Karpas-422 (cell line): Measurements from ENCODE around the gene NEDD4L. TPM values are rescaled to one million over a fixed set of nuclear protein-coding genes. Genes with fewer than 3 reads are reported as not detected.

Experiments
- DNase-seq: peaks from one replicate; pipeline ENCODE4 v3.0.0-alpha.2; 2015
- H2AFZ ChIP-seq: fragments of 200-600 bp; sonication (generic); 2 replicates; pipeline ENCODE4 v1.6.1; 2014; ENCODE audit warnings: antibody characterized with exemption, low read length, mixed read lengths
- H3K27ac ChIP-seq: fragments of 200-600 bp; sonication (generic); 2 replicates; pipeline ENCODE4 v1.5.1; 2014; ENCODE audit warnings: mild to moderate bottlenecking, low read length, moderate library complexity
- H3K27me3 ChIP-seq: fragments of 200-600 bp; sonication (generic); 2 replicates; pipeline ENCODE4 v1.6.1; 2014; ENCODE audit warnings: low read length, mixed read lengths
- H3K36me3 ChIP-seq: fragments of 200-600 bp; sonication (generic); 2 replicates; pipeline ENCODE4 v1.6.1; 2014; ENCODE audit warnings: low read length, mixed read lengths; ENCODE audit not compliant: insufficient read depth
- H3K4me1 ChIP-seq: fragments of 200-600 bp; sonication (generic); 2 replicates; pipeline ENCODE4 v1.6.1; 2014; ENCODE audit warnings: mild to moderate bottlenecking, low read length, mixed read lengths
- H3K4me2 ChIP-seq: fragments of 200-600 bp; sonication (generic); 2 replicates; pipeline ENCODE4 v1.6.1; 2014; ENCODE audit warnings: low read length, low read depth, mild to moderate bottlenecking; ENCODE audit not compliant: poor library complexity, severe bottlenecking
- H3K4me3 ChIP-seq: fragments of 200-600 bp; sonication (generic); 2 replicates; pipeline ENCODE4 v1.5.1; 2014; ENCODE audit warnings: mild to moderate bottlenecking, antibody characterized with exemption, low read length, mixed read lengths
- H3K79me2 ChIP-seq: fragments of 200-600 bp; sonication (generic); 2 replicates; pipeline ENCODE4 v1.6.1; 2014; ENCODE audit warnings: mild to moderate bottlenecking, low read length, mixed read lengths
- H3K9ac ChIP-seq: fragments of 200-600 bp; sonication (generic); 2 replicates; pipeline ENCODE4 v1.6.0; 2014; ENCODE audit warnings: low read length
- H3K9me2 ChIP-seq: fragments of 200-600 bp; sonication (generic), shearing (Covaris generic); replicated peaks from 2 replicates; pipeline ENCODE4 v1.6.0; 2014; ENCODE audit warnings: mild to moderate bottlenecking, low read length, moderate library complexity; ENCODE audit not compliant: insufficient read depth
- H3K9me3 ChIP-seq: fragments of 300-700, 200-600 bp; sonication (generic); 2 replicates; pipeline ENCODE4 v1.6.1; 2014; ENCODE audit warnings: low read length, mixed read lengths
- H4K20me1 ChIP-seq: fragments of 200-600 bp; sonication (generic); 2 replicates; pipeline ENCODE4 v1.6.1; 2014; ENCODE audit warnings: mild to moderate bottlenecking, antibody characterized with exemption, low read length, low read depth; ENCODE audit not compliant: insufficient read depth
- total RNA-seq: library from RNA; depleted of rRNA; stranded (reverse); fragments of >200 nt; shearing (Covaris generic); gene quantifications from 2 replicates; pipeline ENCODE4 v1.2.3, GENCODE V29; 2014; ENCODE audit warnings: low replicate concordance

Gene NEDD4L
- total RNA-seq, 1 experiment from 2014 or later, result 17.1 TPM

DNA sequence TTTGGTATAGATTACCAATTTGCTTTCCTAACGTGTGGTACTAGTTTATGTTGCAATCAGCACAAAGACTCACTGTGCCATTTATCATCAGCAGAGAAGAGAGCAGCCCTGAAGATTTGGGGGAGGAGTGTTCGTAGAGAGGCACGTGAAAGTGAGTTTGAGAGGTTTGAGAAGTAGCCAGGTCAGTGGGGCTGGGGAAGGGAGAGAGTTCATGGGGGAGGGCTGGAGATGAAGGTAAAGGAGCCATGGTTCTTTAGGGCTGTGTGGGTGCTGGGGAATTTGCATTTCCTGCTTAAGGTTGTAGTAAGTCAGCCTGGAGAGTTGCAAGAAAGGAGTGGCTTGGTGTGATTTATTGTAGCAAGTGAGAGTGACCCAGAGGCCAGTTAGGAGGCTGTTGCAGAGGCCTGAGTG is 172.1 kb downstream of the NEDD4L start:
- no peaks in the 10 kb centered on the region for H3K9me2 ChIP-seq
- no peak overlapping the region for H3K4me2 ChIP-seq
- no peaks in the 10 kb centered on the region for H3K79me2 ChIP-seq
- no peaks in the 10 kb centered on the region for H3K9me3 ChIP-seq
- peaks cover 11% of the 10 kb centered on the region for H3K4me1 ChIP-seq
- DNase-seq, result no peak
- no peak overlapping the region for H2AFZ ChIP-seq
- H3K36me3 ChIP-seq, result no peaks in the 10 kb centered on the region
- 0 out of 2 replicates have a peak, but pooled peaks cover 3% of the 10 kb centered on the region for H3K27me3 ChIP-seq
- H4K20me1 ChIP-seq, result peaks cover 21% of the 10 kb centered on the region
- H3K9ac ChIP-seq, result no peak overlapping the region
- H3K4me3 ChIP-seq, result no peak overlapping the region
- H3K27ac ChIP-seq, result no peak overlapping the region

GRCh38 chr18:58217052-58217451 is 173.0 kb downstream of the NEDD4L start:
- H3K4me1 ChIP-seq, result peaks cover 20% of the 10 kb centered on the region
- no peak overlapping the region for H2AFZ ChIP-seq
- peaks cover 21% of the 10 kb centered on the region for H4K20me1 ChIP-seq
- H3K4me2 ChIP-seq, result no peak overlapping the region
- H3K27me3 ChIP-seq, result 0 out of 2 replicates have a peak, but pooled peaks cover 3% of the 10 kb centered on the region
- no peak overlapping the region for H3K4me3 ChIP-seq
- H3K9me3 ChIP-seq, result no peaks in the 10 kb centered on the region
- H3K79me2 ChIP-seq, result no peaks in the 10 kb centered on the region
- no peak overlapping the region for H3K9ac ChIP-seq
- no peaks in the 10 kb centered on the region for H3K9me2 ChIP-seq
- no peaks in the 10 kb centered on the region for H3K36me3 ChIP-seq
- no peak overlapping the region for H3K27ac ChIP-seq
- DNase-seq, result no peak

- Histone ChIP-seq H3K4me3 (no peak overlapping the region), H3K9ac (no peak overlapping the region), H3K27ac (no peak overlapping the region), H2AFZ (no peak overlapping the region), H3K79me2 (no peaks in the 10 kb centered on the region), H3K4me1 (peaks cover 30% of the 10 kb centered on the region), H3K9me2 (no peaks in the 10 kb centered on the region), H3K27me3 (no peaks in the 10 kb centered on the region), H3K4me2 (no peak overlapping the region), H4K20me1 (peaks cover 21% of the 10 kb centered on the region), H3K9me3 (no peaks in the 10 kb centered on the region), H3K36me3 (no peaks in the 10 kb centered on the region)
- no peak for DNase-seq
Measured at GRCh38 chr18:58218117-58218516, 174.1 kb downstream of the NEDD4L start.

GRCh38 chr18:58221060-58221725 is 177.2 kb downstream of the NEDD4L start:
- H2AFZ ChIP-seq, result peak overlapping the region; percentile 32; the same call in 1 of the 2 replicates
- H3K4me3 ChIP-seq, result peak overlapping the region; percentile 45; the same call in 1 of the 2 replicates
- no peak overlapping the region for H3K27ac ChIP-seq
- DNase-seq, result peak; percentile 73
- H3K27me3 ChIP-seq, result no peaks in the 10 kb centered on the region
- H3K9ac ChIP-seq, result peak overlapping the region; percentile 41
- H3K79me2 ChIP-seq, result no peaks in the 10 kb centered on the region
- no peaks in the 10 kb centered on the region for H3K9me2 ChIP-seq
- peaks cover 18% of the 10 kb centered on the region for H4K20me1 ChIP-seq
- H3K4me1 ChIP-seq, result peaks cover 49% of the 10 kb centered on the region
- H3K36me3 ChIP-seq, result no peaks in the 10 kb centered on the region
- H3K9me3 ChIP-seq, result no peaks in the 10 kb centered on the region
- H3K4me2 ChIP-seq, result peak overlapping the region; percentile 52

DNA sequence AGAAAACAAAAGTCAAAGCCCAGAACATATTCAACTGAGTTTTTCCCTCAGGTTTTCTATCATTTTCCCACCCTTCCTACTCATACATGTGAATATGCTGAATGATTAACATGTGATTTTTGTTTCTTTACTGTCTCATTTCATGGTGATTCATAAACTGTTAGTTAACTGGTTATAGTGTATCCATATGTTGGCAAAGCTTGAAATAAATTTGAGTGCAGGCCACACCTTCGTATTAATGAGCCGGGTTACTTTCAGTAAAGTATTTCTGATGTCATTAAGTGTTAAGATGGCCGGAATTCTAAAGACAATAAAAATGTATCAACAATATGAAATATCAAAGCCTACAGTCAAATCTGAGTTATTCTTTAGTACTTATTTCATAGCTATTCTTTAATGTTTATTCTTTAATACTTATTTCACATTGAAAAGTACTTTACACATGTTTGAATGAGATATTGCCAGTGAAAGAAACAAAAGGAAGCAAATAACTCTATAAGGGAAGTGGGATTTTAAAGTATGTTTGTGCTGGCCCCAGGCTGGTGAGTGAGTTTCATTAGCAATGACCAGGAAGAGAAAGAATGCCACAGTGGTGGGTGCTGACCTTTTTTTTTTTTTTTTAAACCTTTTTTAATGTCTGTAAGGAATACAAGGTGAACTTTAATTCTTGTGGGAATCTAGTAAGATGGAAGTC is 178.6 kb downstream of the NEDD4L start:
- no peaks in the 10 kb centered on the region for H3K27me3 ChIP-seq
- H3K4me2 ChIP-seq, result peak overlapping the region; percentile 52
- H2AFZ ChIP-seq, result no peak overlapping the region
- H4K20me1 ChIP-seq, result peaks cover 16% of the 10 kb centered on the region; the same call in 1 of the 2 replicates
- 0 out of 2 replicates have a peak overlapping the region, but pooled peaks have one; percentile 16 for H3K4me3 ChIP-seq
- H3K9me2 ChIP-seq, result no peaks in the 10 kb centered on the region
- no peak for DNase-seq
- no peak overlapping the region for H3K9ac ChIP-seq
- no peaks in the 10 kb centered on the region for H3K79me2 ChIP-seq
- H3K4me1 ChIP-seq, result peaks cover 46% of the 10 kb centered on the region
- no peaks in the 10 kb centered on the region for H3K36me3 ChIP-seq
- H3K27ac ChIP-seq, result no peak overlapping the region
- no peaks in the 10 kb centered on the region for H3K9me3 ChIP-seq

DNA sequence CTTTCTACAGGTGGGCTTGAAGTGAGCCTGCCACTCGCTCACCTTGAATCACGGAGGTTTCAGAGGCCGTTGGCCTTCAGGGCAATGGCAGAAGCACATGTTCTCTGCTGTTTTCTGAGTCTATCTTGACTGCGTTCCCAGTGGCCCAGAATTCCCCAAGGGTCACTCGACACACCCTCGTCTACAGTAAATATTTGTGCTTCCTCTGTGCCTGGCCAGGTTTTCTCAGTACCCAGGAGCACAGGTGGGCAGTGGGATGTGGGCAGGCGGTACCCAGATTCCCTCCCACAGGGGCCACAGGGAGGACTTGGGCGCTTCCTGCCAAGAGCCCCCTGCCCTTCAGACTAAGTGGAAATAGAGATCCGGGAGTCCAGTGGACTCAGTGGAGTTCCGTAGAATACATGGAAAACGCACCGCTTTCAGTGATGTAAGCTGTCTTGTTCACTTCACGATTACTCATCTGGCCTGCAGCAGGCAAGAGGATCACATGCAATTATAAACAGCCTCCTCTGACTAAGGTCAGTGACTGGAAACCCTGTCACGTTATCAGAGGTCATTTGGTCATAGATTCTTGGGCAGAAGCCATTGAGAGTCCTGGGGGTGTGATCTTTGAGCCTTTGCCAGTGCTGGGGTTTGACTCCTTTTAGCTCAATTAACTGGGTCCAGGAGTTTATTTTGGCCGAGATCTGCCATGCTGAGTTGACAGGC is 179.8 kb downstream of the NEDD4L start:
- Histone ChIP-seq H3K9ac (no peak overlapping the region), H3K4me2 (peak overlapping the region; percentile 6), H3K79me2 (no peaks in the 10 kb centered on the region), H3K27ac (no peak overlapping the region), H3K9me2 (no peaks in the 10 kb centered on the region), H3K4me3 (no peak overlapping the region), H3K9me3 (no peaks in the 10 kb centered on the region), H2AFZ (no peak overlapping the region), H3K27me3 (no peaks in the 10 kb centered on the region), H4K20me1 (peaks cover 22% of the 10 kb centered on the region; the same call in 1 of the 2 replicates), H3K36me3 (no peaks in the 10 kb centered on the region), H3K4me1 (peaks cover 46% of the 10 kb centered on the region)
- DNase-seq, result no peak

DNA sequence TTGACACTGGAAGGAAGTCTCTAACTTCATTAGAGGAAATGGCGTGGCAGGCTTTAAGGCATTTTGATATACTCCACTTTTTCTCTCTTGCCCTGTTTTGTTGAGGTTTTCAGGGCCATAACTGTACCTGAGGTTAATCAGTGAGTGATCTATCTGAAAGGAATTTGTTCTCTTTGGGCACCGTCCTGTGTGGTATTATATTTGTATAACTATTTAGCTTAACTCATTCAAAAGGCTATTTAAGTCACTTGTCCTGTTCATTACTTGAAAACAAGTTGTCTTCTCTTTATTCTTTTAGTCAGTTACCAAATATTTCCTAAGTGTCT is 180.4 kb downstream of the NEDD4L start:
- Histone ChIP-seq H3K27ac (no peak overlapping the region), H3K4me2 (peak overlapping the region; percentile 6), H3K9ac (no peak overlapping the region), H3K27me3 (no peaks in the 10 kb centered on the region), H3K36me3 (no peaks in the 10 kb centered on the region), H3K79me2 (no peaks in the 10 kb centered on the region), H2AFZ (no peak overlapping the region), H4K20me1 (peaks cover 22% of the 10 kb centered on the region; the same call in 1 of the 2 replicates), H3K9me3 (no peaks in the 10 kb centered on the region), H3K4me3 (no peak overlapping the region), H3K9me2 (no peaks in the 10 kb centered on the region), H3K4me1 (peaks cover 46% of the 10 kb centered on the region)
- DNase-seq, result no peak

DNA sequence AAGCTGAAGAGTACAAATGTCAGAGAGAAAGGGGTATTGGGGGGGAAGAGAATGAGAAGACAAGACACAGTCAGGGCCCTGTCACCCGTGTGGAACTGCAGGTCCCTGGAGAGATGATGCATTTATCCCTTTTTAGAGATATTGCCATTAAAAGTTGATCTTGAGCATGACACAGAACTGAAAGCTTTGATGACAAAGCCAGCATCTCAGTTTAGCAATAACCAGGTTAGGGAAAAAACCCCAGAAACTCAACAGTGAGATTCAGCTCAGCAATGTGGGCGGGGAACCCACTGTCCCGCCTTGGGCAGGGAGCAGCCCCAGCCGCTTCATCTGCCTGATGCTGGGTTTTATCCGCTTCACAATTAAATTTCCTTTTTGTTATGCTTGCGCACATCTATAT is 181.1 kb downstream of the NEDD4L start:
- H3K79me2 ChIP-seq, result no peaks in the 10 kb centered on the region
- H3K4me2 ChIP-seq, result peak overlapping the region; percentile 17
- no peak overlapping the region for H3K27ac ChIP-seq
- H2AFZ ChIP-seq, result no peak overlapping the region
- no peak overlapping the region for H3K4me3 ChIP-seq
- H4K20me1 ChIP-seq, result peaks cover 22% of the 10 kb centered on the region; the same call in 1 of the 2 replicates
- peaks cover 46% of the 10 kb centered on the region for H3K4me1 ChIP-seq
- no peaks in the 10 kb centered on the region for H3K9me2 ChIP-seq
- H3K27me3 ChIP-seq, result no peaks in the 10 kb centered on the region
- no peaks in the 10 kb centered on the region for H3K36me3 ChIP-seq
- no peak overlapping the region for H3K9ac ChIP-seq
- peak; percentile 44 for DNase-seq
- no peaks in the 10 kb centered on the region for H3K9me3 ChIP-seq
